Neural crest cell (in vitro differentiated cells): Measurements from ENCODE around the gene ARHGAP26. TPM values are rescaled to one million over a fixed set of nuclear protein-coding genes. Genes with fewer than 3 reads are reported as not detected.

Source experiments
- DNase-seq: peaks from one replicate; pipeline ENCODE4 v3.0.0; 2021; ENCODE audit warnings: low read depth, mixed read lengths, low spot score
- H3K27ac Mint-ChIP-seq: one replicate; pipeline ENCODE4 v1.8.0; 2021; ENCODE audit warnings: mild to moderate bottlenecking, mixed read lengths; ENCODE audit not compliant: unreplicated experiment
- H3K27me3 Mint-ChIP-seq: 2 replicates; pipeline ENCODE4 v1.8.0; 2021; ENCODE audit warnings: low read depth, mild to moderate bottlenecking, mixed read lengths
- H3K36me3 Mint-ChIP-seq: 2 replicates; pipeline ENCODE4 v1.8.0; 2021; ENCODE audit warnings: low read depth, mild to moderate bottlenecking, mixed read lengths
- H3K4me1 Mint-ChIP-seq: 2 replicates; pipeline ENCODE4 v1.8.0; 2021; ENCODE audit warnings: mixed read lengths
- H3K4me3 Mint-ChIP-seq: one replicate; pipeline ENCODE4 v1.8.0; 2021; ENCODE audit warnings: mild to moderate bottlenecking, mixed read lengths
- H3K9me3 Mint-ChIP-seq: 2 replicates; pipeline ENCODE4 v1.8.0; 2021; ENCODE audit warnings: mixed read lengths
- CTCF ChIP-seq: fragments of 200-600 bp; sonication (generic); conservative IDR thresholded peaks from 2 replicates; pipeline ENCODE4 v1.5.0; 2021; ENCODE audit warnings: antibody characterized with exemption, mild to moderate bottlenecking
- total RNA-seq: library from RNA; stranded (reverse); gene quantifications from 2 replicates; pipeline ENCODE4 v1.2.1, GENCODE V29; 2021

The ARHGAP26 gene
- total RNA-seq, 1 donor from 2014 or later: 5.5 TPM

- no peak for TF ChIP-seq CTCF
- H3K4me3 Mint-ChIP-seq: no peak overlapping the region
- H3K4me1 Mint-ChIP-seq: peaks cover 4% of the 10 kb centered on the region
- H3K9me3 Mint-ChIP-seq: no peaks in the 10 kb centered on the region
- H3K27me3 Mint-ChIP-seq: no peaks in the 10 kb centered on the region
- no peaks in the 10 kb centered on the region for H3K36me3 Mint-ChIP-seq
- DNase-seq: no peak
- no peak overlapping the region for H3K27ac Mint-ChIP-seq
Measured at GRCh38 chr5:143172739-143173138, 402.6 kb downstream of the ARHGAP26 start.

- no peak for DNase-seq
- H3K27ac Mint-ChIP-seq: no peak overlapping the region
Measured at GRCh38 chr5:143173139-143173889, 403.1 kb downstream of the ARHGAP26 start.

GRCh38 chr5:143174714-143175398 lies 404.7 kb downstream of the ARHGAP26 start:
- no peak overlapping the region for H3K27ac Mint-ChIP-seq

More at GRCh38 chr5:143173139-143173889, 403.1 kb downstream of the ARHGAP26 start:
- no peak for TF ChIP-seq CTCF
- no peaks in the 10 kb centered on the region for H3K36me3 Mint-ChIP-seq
- H3K27me3 Mint-ChIP-seq: no peaks in the 10 kb centered on the region
- H3K4me3 Mint-ChIP-seq: no peak overlapping the region
- H3K9me3 Mint-ChIP-seq: no peaks in the 10 kb centered on the region
- H3K4me1 Mint-ChIP-seq: peaks cover 4% of the 10 kb centered on the region

GRCh38 chr5:143176048-143176447 lies 405.9 kb downstream of the ARHGAP26 start:
- no peak for TF ChIP-seq CTCF
- peaks cover 7% of the 10 kb centered on the region for H3K9me3 Mint-ChIP-seq
- H3K27ac Mint-ChIP-seq: no peak overlapping the region
- no peaks in the 10 kb centered on the region for H3K27me3 Mint-ChIP-seq
- H3K4me1 Mint-ChIP-seq: peaks cover 7% of the 10 kb centered on the region
- DNase-seq: no peak
- no peak overlapping the region for H3K4me3 Mint-ChIP-seq
- no peaks in the 10 kb centered on the region for H3K36me3 Mint-ChIP-seq

More at GRCh38 chr5:143174714-143175398, 404.7 kb downstream of the ARHGAP26 start:
- H3K9me3 Mint-ChIP-seq: no peaks in the 10 kb centered on the region
- no peak for DNase-seq
- H3K4me1 Mint-ChIP-seq: peaks cover 10% of the 10 kb centered on the region
- no peaks in the 10 kb centered on the region for H3K36me3 Mint-ChIP-seq
- TF ChIP-seq CTCF: no peak
- H3K4me3 Mint-ChIP-seq: no peak overlapping the region
- no peaks in the 10 kb centered on the region for H3K27me3 Mint-ChIP-seq

GRCh38 chr5:143177263-143177983 lies 407.2 kb downstream of the ARHGAP26 start:
- Mint-ChIP-seq H3K27ac (no peak overlapping the region), H3K27me3 (no peaks in the 10 kb centered on the region), H3K9me3 (peaks cover 8% of the 10 kb centered on the region), H3K4me1 (peaks cover 7% of the 10 kb centered on the region), H3K4me3 (no peak overlapping the region), H3K36me3 (no peaks in the 10 kb centered on the region)
- DNase-seq: no peak
- no peak for TF ChIP-seq CTCF
